ENCODE measurements around the gene KCNE4.

KCNE4 gene

DNA sequence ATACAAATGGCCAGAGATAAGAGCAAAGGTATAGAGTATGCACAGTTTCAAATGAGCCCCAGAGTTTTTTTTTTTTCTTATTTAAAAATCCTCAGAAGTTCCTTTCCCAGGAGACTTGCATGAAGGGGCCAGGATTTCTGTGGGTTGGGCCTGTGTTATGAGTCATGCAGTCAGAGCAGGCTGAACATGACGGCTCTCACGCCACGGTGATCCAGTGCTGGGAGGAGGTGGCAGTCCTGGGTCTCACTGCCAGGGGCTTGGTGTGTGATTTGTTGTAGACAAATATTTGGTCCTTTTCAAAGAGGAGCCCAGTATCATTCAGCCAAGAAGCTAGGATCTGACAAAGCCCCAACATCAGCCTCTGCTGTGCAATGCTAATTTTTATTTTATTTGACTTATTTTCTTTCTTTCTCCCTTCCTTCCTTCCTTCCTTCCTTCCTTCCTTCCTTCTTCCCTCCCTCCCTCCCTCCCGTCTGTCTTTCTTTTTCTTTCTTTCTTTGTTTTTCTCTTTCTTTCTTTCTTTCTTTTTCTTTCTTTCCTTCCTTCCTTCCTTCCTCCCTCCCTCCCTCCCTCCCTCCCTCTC is 10.4 kb upstream of the KCNE4 start:
- DNase-seq = no peak

DNA sequence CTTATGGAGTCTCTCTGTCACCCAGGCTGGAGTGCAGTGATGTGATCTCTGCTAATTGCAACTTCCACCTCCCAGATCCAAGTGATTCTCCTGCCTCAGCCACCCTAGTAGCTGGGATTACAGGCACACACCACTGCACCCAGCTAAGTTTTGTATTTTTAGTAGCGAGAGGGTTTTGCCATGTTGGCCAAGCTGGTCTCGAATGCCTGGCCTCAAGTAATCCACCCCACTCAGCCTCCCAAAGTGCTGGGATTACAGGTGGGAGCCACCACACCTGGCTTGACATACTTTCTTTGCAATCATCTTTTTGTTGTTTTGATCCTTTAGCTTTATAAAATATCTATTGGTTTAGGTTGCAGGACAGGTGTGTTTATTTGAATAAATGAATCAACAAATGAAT is 9.7 kb upstream of the KCNE4 start:
- no peak for DNase-seq

- no peak for DNase-seq
These were observed 9.3 kb upstream of the KCNE4 start for GRCh38 chr2:223042704-223043118.

DNA sequence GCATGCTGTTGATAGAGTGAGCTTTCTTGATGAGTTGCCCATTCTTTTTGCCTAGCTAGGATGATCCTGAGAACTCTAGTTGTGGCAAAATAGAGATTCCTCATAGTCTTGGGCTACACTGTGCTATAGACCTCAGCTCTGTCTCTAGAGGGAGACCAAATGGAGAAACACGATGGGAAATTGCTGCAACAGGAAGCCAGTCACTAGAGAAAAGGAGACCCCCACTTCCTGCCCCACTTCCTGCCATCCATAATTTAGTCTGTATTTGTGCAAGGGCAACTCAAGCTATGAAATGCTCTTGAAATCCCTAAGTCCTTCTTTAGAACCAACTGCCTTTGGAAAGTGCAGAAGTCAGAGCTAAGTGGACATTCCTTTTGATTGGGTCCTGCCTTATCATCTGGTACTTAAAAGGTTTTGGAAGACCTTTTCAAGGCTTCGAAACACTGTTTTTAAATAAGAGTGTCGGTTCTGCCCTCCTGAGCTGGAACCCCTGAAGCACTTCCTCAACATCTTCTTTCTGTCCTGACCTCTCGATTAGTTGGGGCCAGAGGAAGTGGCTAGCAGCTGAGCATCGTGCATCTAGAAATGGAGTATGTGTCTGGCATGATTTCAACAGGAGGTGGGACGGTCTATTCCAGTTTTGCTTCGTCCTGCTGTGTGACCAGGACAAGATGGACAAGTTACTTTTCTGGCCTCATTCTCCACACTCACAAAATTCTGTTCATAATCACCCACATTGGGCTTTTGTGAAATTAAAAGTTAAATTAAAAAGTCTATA is 8.6 kb upstream of the KCNE4 start:
- DNase-seq = no peak

DNA sequence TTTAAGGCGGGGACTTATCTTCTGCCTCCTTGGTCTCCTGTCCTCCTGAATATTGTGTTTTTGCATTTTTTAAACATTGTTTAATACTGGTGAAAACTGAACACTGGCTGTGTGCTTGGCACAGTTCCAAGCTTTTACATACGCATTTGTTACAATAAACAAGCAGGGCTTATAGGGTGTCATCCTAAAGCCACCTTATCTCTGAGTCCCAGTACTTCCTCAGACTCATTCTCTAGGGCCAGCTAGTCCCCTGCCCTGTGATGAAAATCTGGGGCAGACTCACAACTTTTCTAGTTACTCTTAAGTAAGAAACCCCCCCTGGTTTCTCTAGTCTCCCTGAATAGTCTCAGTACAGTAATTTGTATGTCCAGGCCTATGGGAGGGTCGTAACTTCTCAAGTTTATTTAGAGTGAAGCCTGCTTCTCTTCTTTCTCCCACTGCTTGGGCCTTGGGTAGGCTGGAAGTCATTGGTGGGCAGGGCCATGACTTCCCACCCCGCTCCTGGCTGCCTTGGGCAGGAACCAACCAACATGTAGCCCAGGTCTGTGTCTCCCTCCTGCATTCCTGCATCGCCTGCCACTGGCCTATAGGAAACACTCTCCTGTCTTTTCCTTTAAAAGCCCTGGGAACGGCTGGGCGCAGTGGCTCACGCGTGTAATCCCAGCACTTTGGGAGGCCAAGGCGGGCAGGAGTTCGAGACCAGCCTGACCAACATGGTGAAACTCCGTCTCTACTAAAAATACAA is 7.7 kb upstream of the KCNE4 start:
- DNase-seq = no peak

GRCh38 chr2:223044916-223045700 is 6.9 kb upstream of the KCNE4 start:
- no peak for DNase-seq

DNA sequence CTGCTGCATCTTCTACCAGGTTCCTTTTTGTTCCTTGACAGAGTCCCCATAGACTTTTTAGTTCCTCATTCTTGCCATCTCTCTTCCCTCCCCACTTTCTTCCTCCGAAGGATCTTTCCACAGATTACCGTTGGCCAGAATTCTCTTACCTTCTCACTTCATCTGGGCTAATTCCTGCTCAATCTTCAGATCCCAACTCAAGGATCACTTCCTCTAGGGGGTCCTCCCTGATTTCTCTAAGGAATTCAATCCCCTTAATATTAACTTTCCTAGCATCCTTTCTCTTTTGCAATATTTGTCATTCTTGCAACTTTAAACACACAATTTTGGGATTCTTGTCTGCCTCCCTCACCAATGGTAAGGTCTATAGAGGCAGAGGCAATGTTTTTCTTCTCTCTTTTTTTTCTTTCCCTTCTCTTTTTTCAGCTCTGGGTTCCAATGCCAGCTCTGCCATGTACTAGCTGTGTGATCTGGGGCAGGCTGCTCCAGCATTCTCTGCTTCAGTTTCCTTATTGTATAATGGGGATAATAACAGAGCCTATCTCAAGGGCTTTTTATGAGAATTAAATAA is 5.4 kb upstream of the KCNE4 start:
- DNase-seq = no peak

DNA sequence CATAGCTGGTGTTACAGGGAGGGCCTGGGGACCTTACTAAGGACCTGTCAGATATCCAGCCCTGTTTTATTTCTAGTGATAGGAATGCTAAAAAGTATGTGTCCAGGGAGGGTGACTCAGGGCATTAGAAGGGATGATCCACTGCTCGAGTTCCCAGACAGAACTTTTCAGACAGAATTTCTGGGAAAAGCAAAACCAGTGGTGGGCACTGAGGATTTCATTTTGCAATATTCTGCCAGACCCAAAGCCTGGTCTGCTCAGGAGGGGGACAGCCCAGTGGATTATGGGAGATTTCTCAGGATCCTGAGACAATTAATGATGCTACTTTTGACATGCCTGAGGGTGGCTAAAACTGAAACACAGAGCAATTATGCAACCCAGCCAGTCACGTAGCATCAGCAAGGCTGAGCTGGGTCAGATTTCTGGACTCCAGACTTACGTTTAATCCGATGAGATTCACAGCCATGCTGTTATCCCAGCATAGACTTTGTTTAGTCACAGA is 4.7 kb upstream of the KCNE4 start:
- DNase-seq = no peak

DNA sequence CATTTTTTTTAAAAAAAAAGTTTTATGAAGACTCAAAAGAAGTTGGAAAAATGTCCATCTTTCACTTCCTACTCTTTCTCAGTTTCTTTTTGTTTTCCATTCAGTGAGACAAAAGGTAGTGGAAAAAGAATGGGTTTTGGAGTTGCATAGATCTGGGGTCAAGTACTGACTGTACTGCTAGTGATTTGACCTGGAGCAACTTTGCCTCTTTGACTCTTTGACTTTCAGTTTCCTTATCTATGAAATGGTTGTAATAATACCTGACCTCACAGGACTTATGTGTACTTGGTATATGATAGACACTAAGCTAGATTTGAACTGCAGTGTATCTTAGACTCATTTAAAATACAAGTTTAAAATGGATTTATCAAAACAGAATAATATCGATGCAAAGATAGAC is 3.5 kb upstream of the KCNE4 start:
- DNase-seq = no peak

- DNase-seq = no peak
These were observed 2.6 kb upstream of the KCNE4 start for GRCh38 chr2:223049356-223049755.

- no peak for DNase-seq
These were observed 1.8 kb upstream of the KCNE4 start for GRCh38 chr2:223050188-223050587.

DNA sequence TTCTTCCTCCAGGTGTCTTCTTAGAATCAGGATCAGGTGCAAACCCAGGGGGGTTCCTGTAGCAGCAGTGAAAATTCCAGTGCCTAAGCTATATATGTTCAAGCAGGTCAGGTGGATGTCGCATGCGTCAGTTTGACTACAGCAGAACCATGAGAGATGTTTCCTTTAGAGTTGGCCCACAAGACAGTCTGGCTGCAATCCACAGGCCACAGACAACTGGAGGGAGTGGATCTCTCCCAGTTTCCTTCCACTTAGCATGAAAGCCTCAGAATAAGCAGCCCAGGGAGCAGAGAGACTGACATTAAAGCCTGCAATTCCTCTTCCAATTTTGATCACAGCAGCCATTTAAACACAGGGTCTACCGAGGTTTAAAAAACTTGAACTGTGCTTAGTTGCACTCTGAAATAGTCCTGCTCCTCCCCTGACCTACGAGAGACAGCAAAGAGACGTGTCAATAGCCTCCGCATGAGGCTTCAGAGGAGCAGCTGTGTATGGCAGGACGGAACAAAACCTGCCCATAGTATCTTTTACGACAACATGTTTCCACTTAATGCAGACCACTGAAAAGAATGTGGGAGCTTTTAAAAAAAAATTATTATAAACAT is 988 bp upstream of the KCNE4 start:
- DNase-seq = no peak

- no peak for DNase-seq
These were observed 826 bp downstream of the KCNE4 start for GRCh38 chr2:223052548-223053483.

GRCh38 chr2:223053484-223054192 is 1.6 kb downstream of the KCNE4 start:
- DNase-seq = no peak

- no peak for DNase-seq
These were observed 2.3 kb downstream of the KCNE4 start for GRCh38 chr2:223054193-223054781.

GRCh38 chr2:223055140-223055539 is 3.1 kb downstream of the KCNE4 start:
- no peak for DNase-seq

DNA sequence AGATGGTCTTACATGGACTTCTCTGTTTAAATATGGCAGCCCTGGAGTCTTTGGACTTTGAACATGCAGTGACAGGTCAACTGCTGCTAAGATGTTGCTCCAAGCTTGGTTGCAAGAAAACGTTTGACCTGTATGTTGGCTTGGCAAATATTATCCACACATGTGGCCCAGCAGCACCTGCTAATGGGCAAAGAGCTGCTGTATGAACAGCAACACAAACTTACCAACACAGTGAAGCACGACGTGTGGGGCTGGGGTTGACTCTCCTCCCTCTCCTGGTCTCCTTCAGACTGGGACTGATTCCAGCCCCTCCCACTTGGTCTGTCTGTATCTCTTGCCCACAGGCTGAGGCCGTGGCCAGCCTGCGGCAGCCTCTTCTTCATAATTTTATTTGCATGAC is 3.8 kb downstream of the KCNE4 start:
- DNase-seq = no peak

GRCh38 chr2:223056701-223057418 is 4.9 kb downstream of the KCNE4 start:
- no peak for DNase-seq

DNA sequence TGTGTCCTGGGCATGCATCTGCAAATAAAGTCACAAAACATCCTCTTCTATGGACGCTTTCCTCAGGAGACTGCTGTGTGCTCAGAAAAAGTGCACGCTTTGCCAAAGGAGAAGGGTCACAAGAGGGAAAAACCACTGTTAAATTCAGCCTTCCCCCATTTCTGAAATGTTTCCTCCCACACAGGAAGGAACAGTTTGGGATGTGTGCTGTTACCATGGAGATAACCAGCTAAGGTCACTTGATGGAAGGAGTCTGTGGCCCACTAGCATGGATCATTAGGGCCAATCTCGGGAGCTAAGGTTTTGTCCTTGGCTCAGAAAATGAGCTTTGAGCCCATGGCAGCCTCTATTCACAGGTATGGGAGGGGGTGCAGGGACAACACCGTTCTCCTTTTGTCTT is 5.6 kb downstream of the KCNE4 start:
- DNase-seq = no peak

Data from activated CD4-positive, alpha-beta T cell treated with anti-CD3 and anti-CD28 coated beads for 48 hours (primary cell).